ENCODE data around the gene ZNF565. TPM values are rescaled to one million over a fixed set of nuclear protein-coding genes. Genes with fewer than 3 reads are reported as not detected.
A peak's percentile ranks its signal among the peaks of the same experiment; 100 is the strongest.

The ZNF565 gene
- 1.9 TPM for polyA plus RNA-seq (2013, experiment 1 of 2)
- polyA plus RNA-seq (2013, experiment 2 of 2) = 1.6 TPM

GRCh38 chr19:36214386-36215275, at the start of gene ZNF565, which contains the start of gene ZNF146:
ZNF565 (minus strand) TSS chr19:36214665; CDS start chr19:36201985, 12,680 bp downstream.
ZNF146 (plus strand) TSS chr19:36215106; CDS start chr19:36236441, 21,335 bp downstream.
- Histone ChIP-seq H4K8ac (ENCODE audit: low read length) (peak within 1 kb of the TSS; percentile 91), H3K9ac (ENCODE audit: low read length) (peak within 1 kb of the TSS; percentile 97), H3K27me3 (ENCODE audit: control insufficient read depth in 1 of 2, insufficient read depth in 1 of 2, low read length in 2 of 2) (no peaks in the 10 kb centered on the region), H3K9me3 (ENCODE audit: control insufficient read depth, low read length) (no peaks in the 10 kb centered on the region), H3K14ac (ENCODE audit: low read length in 2 of 2) (peak within 1 kb of the TSS in 1 of 2 experiments; percentile 83), H3K23ac (ENCODE audit: low read length in 2 of 2) (peak within 1 kb of the TSS in 1 of 2 experiments; percentile 77), H2BK120ac (ENCODE audit: low read depth, low read length) (peak within 1 kb of the TSS; percentile 87), H3K4me2 (ENCODE audit: low read length, poor library complexity, severe bottlenecking) (peak within 1 kb of the TSS; percentile 60), H3K27ac (ENCODE audit: low read length, poor library complexity, severe bottlenecking) (peak within 1 kb of the TSS; percentile 97), H2AK5ac (ENCODE audit: low read length, severe bottlenecking) (peak within 1 kb of the TSS; percentile 84), H3K4ac (ENCODE audit: low read depth in 1 of 2, low read length in 2 of 2) (peak within 1 kb of the TSS; percentile 96 to 98), H2AFZ (ENCODE audit: low read depth, low read length) (peak within 1 kb of the TSS; percentile 78), H3K79me1 (replicated peaks; ENCODE audit: low read length, poor library complexity, severe bottlenecking) (peaks cover 17% of the 10 kb centered on the region), H2BK12ac (ENCODE audit: low read length in 2 of 2) (peak within 1 kb of the TSS; percentile 38 to 59), H2BK5ac (ENCODE audit: low read depth, low read length, poor library complexity, severe bottlenecking) (peak within 1 kb of the TSS; percentile 90), H3K36me3 (ENCODE audit: control insufficient read depth in 1 of 2, insufficient read depth in 2 of 2, low read depth in 1 of 2, low read length in 2 of 2) (peaks cover 7 to 8% of the 10 kb centered on the region in 2 experiments), H2BK15ac (ENCODE audit: low read depth, poor library complexity, severe bottlenecking) (no peak within 1 kb of the TSS), H3K18ac (ENCODE audit: low read depth in 1 of 2, low read length in 2 of 2) (peak within 1 kb of the TSS; percentile 95 to 97), H3K4me1 (ENCODE audit: control insufficient read depth, insufficient read depth, low read depth, low read length) (peaks cover 7% of the 10 kb centered on the region), H4K91ac (ENCODE audit: low read length) (peak within 1 kb of the TSS; percentile 83), H3K4me3 (ENCODE audit: insufficient read depth in 1 of 2, low read depth in 1 of 2, low read length in 2 of 2) (peak within 1 kb of the TSS; percentile 92 to 93)
- under 1% methylated on average over 72 of the region's 73 CpGs for WGBS
- peak; percentile 99 for DNase-seq

DNA sequence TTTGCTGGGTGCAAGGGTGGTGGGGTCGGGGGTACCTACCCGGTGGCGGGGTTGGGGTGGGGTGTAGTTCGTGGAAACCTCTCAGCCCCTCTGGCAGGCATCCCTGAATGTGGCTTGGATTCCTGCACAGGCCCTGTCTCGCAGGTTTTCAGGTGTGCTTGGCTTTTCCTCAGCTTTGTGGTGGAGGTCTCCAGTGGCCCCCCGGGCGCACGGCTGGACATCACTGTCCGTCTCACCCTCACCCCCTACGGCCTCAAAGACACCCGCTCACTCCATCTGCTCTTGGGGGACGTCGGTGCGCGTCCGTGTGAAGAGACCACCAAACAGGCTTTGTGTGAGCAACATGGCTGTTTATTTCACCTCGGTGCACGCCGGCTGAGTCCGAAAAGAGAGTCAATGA, 44.7 kb upstream of the ZNF565 start:
- no peak overlapping the region for H3K18ac ChIP-seq (ENCODE audit: low read depth in 1 of 2, low read length in 2 of 2)
- H2AFZ ChIP-seq (ENCODE audit: low read depth, low read length) = no peak overlapping the region
- H2BK12ac ChIP-seq (ENCODE audit: low read length in 2 of 2) = no peak overlapping the region
- H4K8ac ChIP-seq (ENCODE audit: low read length) = no peak overlapping the region
- no peak overlapping the region for H3K4me2 ChIP-seq (ENCODE audit: low read length, poor library complexity, severe bottlenecking)
- H3K4ac ChIP-seq (ENCODE audit: low read depth in 1 of 2, low read length in 2 of 2) = no peak overlapping the region
- 93% methylated on average over 20 of the region's 20 CpGs for WGBS
- H2BK15ac ChIP-seq (ENCODE audit: low read depth, poor library complexity, severe bottlenecking) = no peak overlapping the region
- H3K4me3 ChIP-seq (ENCODE audit: insufficient read depth in 1 of 2, low read depth in 1 of 2, low read length in 2 of 2) = no peak overlapping the region
- no peak overlapping the region for H2BK5ac ChIP-seq (ENCODE audit: low read depth, low read length, poor library complexity, severe bottlenecking)
- H3K4me1 ChIP-seq (ENCODE audit: control insufficient read depth, insufficient read depth, low read depth, low read length) = no peaks in the 10 kb centered on the region
- no peak overlapping the region for H2AK5ac ChIP-seq (ENCODE audit: low read length, severe bottlenecking)
- no peak for DNase-seq
- no peak overlapping the region for H2BK120ac ChIP-seq (ENCODE audit: low read depth, low read length)
- no peak overlapping the region for H3K23ac ChIP-seq (ENCODE audit: low read length in 2 of 2)
- H3K27me3 ChIP-seq (ENCODE audit: control insufficient read depth in 1 of 2, insufficient read depth in 1 of 2, low read length in 2 of 2) = no peaks in the 10 kb centered on the region
- H3K14ac ChIP-seq (ENCODE audit: low read length in 2 of 2) = no peak overlapping the region
- H4K91ac ChIP-seq (ENCODE audit: low read length) = no peak overlapping the region
- H3K9ac ChIP-seq (ENCODE audit: low read length) = no peak overlapping the region
- no peaks in the 10 kb centered on the region for H3K79me1 ChIP-seq (replicated peaks; ENCODE audit: low read length, poor library complexity, severe bottlenecking)
- no peaks in the 10 kb centered on the region for H3K9me3 ChIP-seq (ENCODE audit: control insufficient read depth, low read length)
- H3K36me3 ChIP-seq (ENCODE audit: control insufficient read depth in 1 of 2, insufficient read depth in 2 of 2, low read depth in 1 of 2, low read length in 2 of 2) = peaks cover 0 to 10% of the 10 kb centered on the region in 2 experiments
- H3K27ac ChIP-seq (ENCODE audit: low read length, poor library complexity, severe bottlenecking) = no peak overlapping the region

GRCh38 chr19:36258028-36258875, 43.8 kb upstream of the ZNF565 start:
- Histone ChIP-seq H2BK5ac (ENCODE audit: low read depth, low read length, poor library complexity, severe bottlenecking) (no peak overlapping the region), H3K23ac (ENCODE audit: low read length in 2 of 2) (no peak overlapping the region), H3K14ac (ENCODE audit: low read length in 2 of 2) (no peak overlapping the region), H4K8ac (ENCODE audit: low read length) (no peak overlapping the region), H3K36me3 (ENCODE audit: control insufficient read depth in 1 of 2, insufficient read depth in 2 of 2, low read depth in 1 of 2, low read length in 2 of 2) (peaks cover 0 to 10% of the 10 kb centered on the region in 2 experiments), H3K4me1 (ENCODE audit: control insufficient read depth, insufficient read depth, low read depth, low read length) (no peaks in the 10 kb centered on the region), H3K4ac (ENCODE audit: low read depth in 1 of 2, low read length in 2 of 2) (no peak overlapping the region), H3K9me3 (ENCODE audit: control insufficient read depth, low read length) (no peaks in the 10 kb centered on the region), H3K27me3 (ENCODE audit: control insufficient read depth in 1 of 2, insufficient read depth in 1 of 2, low read length in 2 of 2) (no peaks in the 10 kb centered on the region), H3K9ac (ENCODE audit: low read length) (peak overlapping the region; percentile 77), H4K91ac (ENCODE audit: low read length) (no peak overlapping the region), H3K79me1 (replicated peaks; ENCODE audit: low read length, poor library complexity, severe bottlenecking) (no peaks in the 10 kb centered on the region), H3K4me2 (ENCODE audit: low read length, poor library complexity, severe bottlenecking) (no peak overlapping the region), H2BK12ac (ENCODE audit: low read length in 2 of 2) (no peak overlapping the region), H3K27ac (ENCODE audit: low read length, poor library complexity, severe bottlenecking) (no peak overlapping the region), H3K4me3 (ENCODE audit: insufficient read depth in 1 of 2, low read depth in 1 of 2, low read length in 2 of 2) (peak overlapping the region in 1 of 2 experiments; percentile 72), H2BK120ac (ENCODE audit: low read depth, low read length) (no peak overlapping the region), H2AK5ac (ENCODE audit: low read length, severe bottlenecking) (no peak overlapping the region), H3K18ac (ENCODE audit: low read depth in 1 of 2, low read length in 2 of 2) (no peak overlapping the region), H2AFZ (ENCODE audit: low read depth, low read length) (no peak overlapping the region), H2BK15ac (ENCODE audit: low read depth, poor library complexity, severe bottlenecking) (no peak overlapping the region)
- 93% methylated on average over 28 of the region's 29 CpGs for WGBS
- no peak for DNase-seq

Measured in mesenchymal stem cell (in vitro differentiated cells and primary cell).